Duodenal mucosa (tissue), 2 donors: ENCODE measurements around the gene MORN5.

Source experiments
- H3K27ac ChIP-seq: one replicate; pipeline ENCODE4 v1.7.0; 2013; ENCODE audit warnings: low read depth, low read length
- H3K27me3 ChIP-seq, 2 donors: one replicate each; pipeline ENCODE4 v1.7.0; 2013; ENCODE audit warnings: low read length in 2 of 2, control low read depth in 1 of 2; ENCODE audit not compliant: insufficient read depth in 2 of 2, control insufficient read depth in 1 of 2
- H3K36me3 ChIP-seq, 2 donors: one replicate each; pipeline ENCODE4 v1.7.0; 2013; ENCODE audit warnings: low read length in 2 of 2, control low read depth in 1 of 2; ENCODE audit not compliant: insufficient read depth in 2 of 2, control insufficient read depth in 1 of 2
- H3K4me1 ChIP-seq, 2 donors: one replicate each; pipeline ENCODE4 v1.7.0; 2013; ENCODE audit warnings: low read length in 2 of 2, control low read depth in 1 of 2; ENCODE audit not compliant: insufficient read depth in 2 of 2, control insufficient read depth in 1 of 2
- H3K4me3 ChIP-seq, 2 donors: one replicate each; pipeline ENCODE4 v1.7.0; 2013; ENCODE audit warnings: low read length in 2 of 2, low read depth in 1 of 2
- H3K9ac ChIP-seq, 2 donors: one replicate each; pipeline ENCODE4 v1.7.0; 2013; ENCODE audit warnings: low read length in 2 of 2, low read depth in 1 of 2
- H3K9me3 ChIP-seq, 2 donors: one replicate each; pipeline ENCODE4 v1.7.0; 2013; ENCODE audit warnings: low read length in 2 of 2, control low read depth in 1 of 2; ENCODE audit not compliant: control insufficient read depth in 1 of 2

The MORN5 gene

GRCh38 chr9:122172131-122172530 lies 12.4 kb downstream of the MORN5 start:
- Histone ChIP-seq H3K9ac (no peak overlapping the region), H3K4me3 (no peak overlapping the region), H3K4me1 (no peaks in the 10 kb centered on the region), H3K36me3 (no peaks in the 10 kb centered on the region), H3K27me3 (peaks cover 16 to 17% of the 10 kb centered on the region in 2 donors), H3K9me3 (no peaks in the 10 kb centered on the region), H3K27ac (no peak overlapping the region)

DNA sequence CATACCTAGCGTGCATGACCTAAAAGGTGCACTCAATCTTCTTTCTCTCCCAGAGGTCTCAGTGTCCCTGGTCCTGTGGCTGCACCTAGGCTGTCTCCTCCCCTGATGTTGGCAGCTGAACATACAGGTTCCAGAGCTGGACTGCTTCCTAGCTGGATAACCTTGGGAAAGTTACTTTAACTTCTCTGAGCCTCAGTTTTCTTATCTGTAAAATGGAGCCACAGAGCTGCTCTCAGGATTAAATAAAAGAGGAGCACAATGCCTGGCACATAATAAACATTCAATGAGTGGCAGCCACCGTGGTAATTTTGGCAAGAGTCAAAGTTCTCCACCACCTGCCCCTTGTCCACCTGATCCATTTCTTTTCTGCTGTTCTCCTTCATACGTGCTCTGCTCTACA lies 14.0 kb downstream of the MORN5 start:
- peaks cover 0 to 3% of the 10 kb centered on the region in 2 donors for H3K4me1 ChIP-seq
- no peaks in the 10 kb centered on the region for H3K9me3 ChIP-seq

GRCh38 chr9:122176916-122177315 lies 17.2 kb downstream of the MORN5 start:
- Histone ChIP-seq H3K27ac (no peak overlapping the region), H3K27me3 (peaks cover 8 to 17% of the 10 kb centered on the region in 2 donors), H3K4me3 (no peak overlapping the region), H3K9me3 (no peaks in the 10 kb centered on the region), H3K36me3 (no peaks in the 10 kb centered on the region), H3K4me1 (peaks cover 10 to 16% of the 10 kb centered on the region in 2 donors), H3K9ac (no peak overlapping the region)

More for the DNA sequence above, 14.0 kb downstream of the MORN5 start:
- no peak overlapping the region for H3K27ac ChIP-seq
- no peak overlapping the region for H3K9ac ChIP-seq
- H3K27me3 ChIP-seq: peaks cover 16 to 17% of the 10 kb centered on the region in 2 donors
- H3K36me3 ChIP-seq: no peaks in the 10 kb centered on the region
- no peak overlapping the region for H3K4me3 ChIP-seq

GRCh38 chr9:122179054-122179689 lies 19.5 kb downstream of the MORN5 start:
- Histone ChIP-seq H3K4me3 (no peak overlapping the region), H3K4me1 (peaks cover 10 to 16% of the 10 kb centered on the region in 2 donors), H3K27ac (no peak overlapping the region), H3K27me3 (peaks cover 0 to 12% of the 10 kb centered on the region in 2 donors), H3K9ac (no peak overlapping the region), H3K36me3 (no peaks in the 10 kb centered on the region), H3K9me3 (no peaks in the 10 kb centered on the region)

- Histone ChIP-seq H3K4me1 (peaks cover 10 to 16% of the 10 kb centered on the region in 2 donors), H3K36me3 (no peaks in the 10 kb centered on the region), H3K27me3 (peaks cover 0 to 12% of the 10 kb centered on the region in 2 donors), H3K9ac (no peak overlapping the region), H3K27ac (no peak overlapping the region), H3K9me3 (no peaks in the 10 kb centered on the region), H3K4me3 (no peak overlapping the region)
These were observed 20.0 kb downstream of the MORN5 start for GRCh38 chr9:122179690-122180074.

- H3K27ac ChIP-seq: no peak overlapping the region
These were observed 20.9 kb downstream of the MORN5 start for GRCh38 chr9:122180633-122181032.

GRCh38 chr9:122183501-122183900 lies 23.8 kb downstream of the MORN5 start:
- Histone ChIP-seq H3K36me3 (no peaks in the 10 kb centered on the region), H3K4me3 (no peak overlapping the region), H3K27me3 (peaks cover 0 to 12% of the 10 kb centered on the region in 2 donors), H3K27ac (no peak overlapping the region), H3K4me1 (peaks cover 10 to 15% of the 10 kb centered on the region in 2 donors), H3K9me3 (no peaks in the 10 kb centered on the region), H3K9ac (no peak overlapping the region)

More at GRCh38 chr9:122180633-122181032, 20.9 kb downstream of the MORN5 start:
- Histone ChIP-seq H3K9me3 (no peaks in the 10 kb centered on the region), H3K9ac (no peak overlapping the region), H3K36me3 (no peaks in the 10 kb centered on the region), H3K4me1 (peaks cover 10 to 16% of the 10 kb centered on the region in 2 donors), H3K27me3 (peaks cover 0 to 12% of the 10 kb centered on the region in 2 donors), H3K4me3 (no peak overlapping the region)

DNA sequence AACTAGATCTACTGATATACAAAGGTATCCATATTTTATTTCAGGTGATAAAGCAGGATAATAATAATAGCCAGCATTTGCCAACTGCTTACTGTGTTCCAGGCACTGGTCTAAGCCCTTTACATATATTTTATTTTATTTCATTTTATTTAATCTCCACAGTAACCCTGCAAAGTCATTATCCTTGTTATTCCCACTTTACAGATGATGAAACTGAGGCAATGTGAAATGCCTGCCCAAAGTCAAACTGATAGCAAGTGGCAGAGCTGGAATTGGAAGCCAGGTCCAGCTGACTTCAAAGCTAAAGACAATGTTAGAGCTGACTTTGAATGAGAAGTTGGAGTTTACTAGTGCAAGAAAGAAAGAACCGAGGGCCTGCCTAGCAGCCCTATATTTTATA lies 24.8 kb downstream of the MORN5 start:
- H3K27ac ChIP-seq: no peak overlapping the region
- no peak overlapping the region for H3K4me3 ChIP-seq
- peaks cover 0 to 12% of the 10 kb centered on the region in 2 donors for H3K27me3 ChIP-seq
- H3K9me3 ChIP-seq: no peaks in the 10 kb centered on the region
- H3K36me3 ChIP-seq: no peaks in the 10 kb centered on the region
- peaks cover 4 to 5% of the 10 kb centered on the region in 2 donors for H3K4me1 ChIP-seq
- H3K9ac ChIP-seq: no peak overlapping the region

DNA sequence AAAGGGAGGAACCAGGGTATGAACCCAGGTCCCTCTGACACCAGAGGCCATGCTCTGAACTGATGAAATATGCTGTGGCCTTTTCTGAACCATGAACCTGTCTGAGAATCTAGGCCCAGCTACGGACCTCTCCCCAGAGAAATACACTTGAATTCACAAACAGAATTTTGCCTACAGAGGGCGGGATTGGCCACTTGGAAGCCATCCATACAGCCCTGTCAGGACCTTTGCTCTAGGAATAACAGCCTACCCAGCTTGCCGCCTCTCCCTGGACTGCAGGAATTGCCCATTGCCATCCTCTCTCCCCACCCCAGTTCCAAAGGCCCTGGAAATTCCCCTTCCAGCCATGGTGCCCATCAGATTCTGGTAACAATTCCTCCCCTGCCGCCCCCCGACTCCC lies 26.6 kb downstream of the MORN5 start:
- Histone ChIP-seq H3K4me3 (no peak overlapping the region), H3K4me1 (no peaks in the 10 kb centered on the region), H3K36me3 (no peaks in the 10 kb centered on the region), H3K27me3 (peaks cover 0 to 12% of the 10 kb centered on the region in 2 donors), H3K27ac (no peak overlapping the region), H3K9me3 (no peaks in the 10 kb centered on the region), H3K9ac (no peak overlapping the region)

DNA sequence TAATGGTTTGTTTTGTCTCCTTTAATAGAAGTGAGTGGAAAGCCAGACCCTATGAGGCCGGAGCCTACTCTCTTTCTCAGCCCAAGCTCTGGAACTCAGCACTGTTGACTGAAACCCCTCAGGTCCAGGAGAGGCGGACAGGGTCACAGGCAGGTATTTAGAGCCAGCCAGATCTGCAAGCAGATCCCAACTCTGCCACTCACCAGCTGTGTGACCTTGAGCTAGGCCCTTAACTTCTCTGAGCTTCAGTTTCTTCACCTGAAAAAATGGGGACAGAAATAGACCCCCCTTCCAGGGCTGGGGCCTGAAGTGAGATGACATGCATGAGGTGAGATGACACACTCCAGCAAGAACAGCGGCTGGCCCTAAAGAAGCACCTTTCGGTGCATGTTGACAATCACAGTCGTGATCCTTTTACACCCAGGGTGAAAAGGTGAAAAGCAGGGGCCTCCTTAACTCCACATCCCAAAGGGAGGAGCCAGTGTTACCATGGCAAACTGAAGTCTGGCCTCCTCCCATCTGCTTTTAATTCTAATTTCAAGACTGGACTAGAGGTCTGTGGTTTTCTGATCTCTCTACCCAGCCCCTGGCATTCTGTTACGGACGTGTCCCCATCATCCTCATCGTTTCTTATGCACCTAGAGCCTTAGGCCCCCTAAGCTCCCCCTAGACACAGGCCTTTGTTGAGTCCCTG lies 27.2 kb downstream of the MORN5 start:
- Histone ChIP-seq H3K4me1 (no peaks in the 10 kb centered on the region), H3K4me3 (no peak overlapping the region), H3K36me3 (no peaks in the 10 kb centered on the region), H3K9ac (no peak overlapping the region), H3K27me3 (peaks cover 0 to 12% of the 10 kb centered on the region in 2 donors), H3K9me3 (no peaks in the 10 kb centered on the region), H3K27ac (no peak overlapping the region)
